Fibroblast of lung (primary cell): ENCODE measurements around the gene OR2B2. TPM values are rescaled to one million over a fixed set of nuclear protein-coding genes. Genes with fewer than 3 reads are reported as not detected.

Source experiments
- DNase-seq, 2 donors: peaks; one replicate each; pipeline versions ENCODE4 v3.0.0 to v3.0.0-alpha.2; 2010; ENCODE audit warnings: low read depth in 2 of 2
- H2AFZ ChIP-seq: 2 replicates; pipeline ENCODE4 v1.5.1; 2012; ENCODE audit warnings: low read length, control low read depth, inconsistent platforms
- H3K27ac ChIP-seq: 2 replicates; pipeline ENCODE4 v1.5.1; 2011; ENCODE audit warnings: low read length, control low read depth; ENCODE audit not compliant: insufficient read depth
- H3K27me3 ChIP-seq: 2 replicates; pipeline ENCODE4 v1.5.1; 2011; ENCODE audit warnings: mild to moderate bottlenecking, low read length; ENCODE audit not compliant: control insufficient read depth, insufficient read depth
- H3K36me3 ChIP-seq: 2 replicates; pipeline ENCODE4 v1.5.1; 2011; ENCODE audit warnings: low read length; ENCODE audit not compliant: control insufficient read depth, insufficient read depth
- H3K4me1 ChIP-seq: 2 replicates; pipeline ENCODE4 v1.5.1; 2011; ENCODE audit warnings: low read length; ENCODE audit not compliant: control insufficient read depth, insufficient read depth; ENCODE audit errors: extremely low read depth
- H3K4me2 ChIP-seq: 2 replicates; pipeline ENCODE4 v1.5.1; 2011; ENCODE audit warnings: low read length, control low read depth; ENCODE audit not compliant: insufficient read depth; ENCODE audit errors: extremely low read depth
- H3K4me3 ChIP-seq, 4 experiments: fragments of 200-600 bp in 1 of 4; sonication (generic) in 1 of 4; replicated peaks in 1 of 4; 2 replicates each; pipeline ENCODE4 v1.5.1; 2011 to 2016; ENCODE audit warnings: low read length in 4 of 4, low read depth in 3 of 4, mild to moderate bottlenecking in 3 of 4, control low read depth in 2 of 4, inconsistent platforms in 1 of 4, mixed read lengths in 1 of 4; ENCODE audit not compliant: insufficient read depth in 1 of 4; ENCODE audit errors: control extremely low read depth in 1 of 4
- H3K79me2 ChIP-seq: 2 replicates; pipeline ENCODE4 v1.5.1; 2012; ENCODE audit warnings: mild to moderate bottlenecking, low read length, inconsistent platforms; ENCODE audit not compliant: control insufficient read depth, insufficient read depth
- H3K9ac ChIP-seq: 2 replicates; pipeline ENCODE4 v1.5.1; 2011; ENCODE audit warnings: mild to moderate bottlenecking, low read length, control low read depth; ENCODE audit not compliant: insufficient read depth
- H3K9me3 ChIP-seq: 2 replicates; pipeline ENCODE4 v1.5.1; 2012; ENCODE audit warnings: low read depth, low read length; ENCODE audit not compliant: control insufficient read depth, insufficient read depth
- H4K20me1 ChIP-seq: 2 replicates; pipeline ENCODE4 v1.5.1; 2011; ENCODE audit warnings: low read length; ENCODE audit not compliant: control insufficient read depth, insufficient read depth; ENCODE audit errors: extremely low read depth
- CTCF ChIP-seq, 2 donors: IDR thresholded peaks in 1 of 2; conservative IDR thresholded peaks in 1 of 2; 1 replicate in 1 of 2; 2 replicates in 1 of 2; pipeline ENCODE4 v1.5.1; 2011 to 2012; ENCODE audit warnings: low read length in 2 of 2, control low read depth in 1 of 2, inconsistent platforms in 1 of 2, low read depth in 1 of 2, mild to moderate bottlenecking in 1 of 2
- EZH2 ChIP-seq: IDR thresholded peaks from 2 replicates; pipeline ENCODE4 v1.5.1; 2012; ENCODE audit warnings: low read length, control low read depth, mild to moderate bottlenecking; ENCODE audit errors: missing control alignments
- polyA plus RNA-seq, 2 donors: library from polyadenylated mRNA; depleted of rRNA in 1 of 2; stranded (reverse) in 1 of 2; unstranded in 1 of 2; fragments of >200 nt; gene quantifications; 2 replicates each; pipeline ENCODE4 v1.2.1, GENCODE V29; 2011 to 2012; ENCODE audit warnings: missing spikeins in 1 of 2
- total RNA-seq: library from RNA; depleted of rRNA; stranded (reverse); fragments of >200 nt; gene quantifications from 2 replicates; pipeline ENCODE4 v1.2.1, GENCODE V29; 2014

Gene OR2B2
- total and polyA plus RNA-seq, 2 donors (not counting 1 experiment from before 2014, with no cell fraction given) = not detected

- H3K4me2 ChIP-seq = no peak overlapping the region
- H3K4me3 ChIP-seq = no peak overlapping the region
- H3K4me1 ChIP-seq = no peaks in the 10 kb centered on the region
- no peaks in the 10 kb centered on the region for H3K79me2 ChIP-seq
- no peak for DNase-seq
- no peak overlapping the region for H3K27ac ChIP-seq
- H3K9ac ChIP-seq = no peak overlapping the region
- no peaks in the 10 kb centered on the region for H4K20me1 ChIP-seq
- H2AFZ ChIP-seq = no peak overlapping the region
- H3K27me3 ChIP-seq = no peaks in the 10 kb centered on the region
- TF ChIP-seq EZH2 (no peak), CTCF (conservative IDR thresholded peaks at IDR 0.05 in 1 of 2, IDR thresholded peaks at IDR 0.05 in 1 of 2; ENCODE audit: low read depth in 1 of 2, low read length in 2 of 2) (no peak)
- H3K36me3 ChIP-seq = no peaks in the 10 kb centered on the region
- H3K9me3 ChIP-seq = no peaks in the 10 kb centered on the region
Observed at GRCh38 chr6:27899543-27899942, 12.7 kb downstream of the OR2B2 start.

- H3K4me3 ChIP-seq = no peak overlapping the region
- H3K9me3 ChIP-seq = no peaks in the 10 kb centered on the region
- H3K27ac ChIP-seq = no peak overlapping the region
- H3K27me3 ChIP-seq = no peaks in the 10 kb centered on the region
- H3K36me3 ChIP-seq = no peaks in the 10 kb centered on the region
- TF ChIP-seq EZH2 (no peak), CTCF (conservative IDR thresholded peaks at IDR 0.05 in 1 of 2, IDR thresholded peaks at IDR 0.05 in 1 of 2; ENCODE audit: low read depth in 1 of 2, low read length in 2 of 2) (no peak)
- H3K4me1 ChIP-seq = no peaks in the 10 kb centered on the region
- no peak overlapping the region for H2AFZ ChIP-seq
- no peak overlapping the region for H3K4me2 ChIP-seq
- H4K20me1 ChIP-seq = no peaks in the 10 kb centered on the region
- no peak for DNase-seq
- H3K79me2 ChIP-seq = no peaks in the 10 kb centered on the region
- no peak overlapping the region for H3K9ac ChIP-seq
Observed at GRCh38 chr6:27897580-27898206, 14.5 kb downstream of the OR2B2 start.

GRCh38 chr6:27896398-27896796 lies 15.8 kb downstream of the OR2B2 start:
- Histone ChIP-seq H3K27ac (no peak overlapping the region), H3K27me3 (no peaks in the 10 kb centered on the region), H3K4me3 (no peak overlapping the region), H3K4me2 (peak overlapping the region; percentile 36), H3K9ac (no peak overlapping the region), H3K36me3 (no peaks in the 10 kb centered on the region), H3K9me3 (no peaks in the 10 kb centered on the region), H4K20me1 (no peaks in the 10 kb centered on the region), H3K79me2 (no peaks in the 10 kb centered on the region), H3K4me1 (no peaks in the 10 kb centered on the region), H2AFZ (no peak overlapping the region)
- TF ChIP-seq EZH2 (no peak), CTCF (conservative IDR thresholded peaks at IDR 0.05 in 1 of 2, IDR thresholded peaks at IDR 0.05 in 1 of 2; ENCODE audit: low read depth in 1 of 2, low read length in 2 of 2) (no peak)
- DNase-seq = no peak
